ENCODE measurements around the gene ARPC5L. TPM values are rescaled to one million over a fixed set of nuclear protein-coding genes. Genes with fewer than 3 reads are reported as not detected.
A peak's percentile ranks its signal among the peaks of the same experiment; 100 is the strongest.
"Not testable (repeated sequence)": the region's sequence is repeated elsewhere in the genome, so short reads cannot be mapped to it uniquely, and the experiment has no call there.

The ARPC5L gene
- total and polyA plus RNA-seq, 4 experiments from 2014 or later = 26.8 to 66.0 (median 46.1) TPM

GRCh38 chr9:124841075-124841821 is 20.7 kb upstream of the ARPC5L start:
- H3K27ac ChIP-seq (ENCODE audit: low read depth, low read length) = no peak overlapping the region
- DNase-seq = no peak
- H3K4me3 ChIP-seq (ENCODE audit: low read length in 2 of 2) = no peak overlapping the region
- ChIA-PET POLR2A (ENCODE audit: partially characterized antibody) (interaction anchor here (1.2 kb wide), 1 partner anchor 21 kb away, joined by 3 read pairs; the partner anchor contains the start of genes ARPC5L and RPL35), CTCF (ENCODE audit: partially characterized antibody) (interaction anchor here (1.5 to 1.7 kb wide), 2 partner anchors 12 to 527 kb away, joined by 3 to 14 read pairs; partner anchors contain the start of gene WDR38)
- intact Hi-C loops (cut with micrococcal nuclease) = no loop called here
- H3K9me3 ChIP-seq (ENCODE audit: control insufficient read depth in 1 of 2, low read length in 2 of 2) = no peaks in the 10 kb centered on the region
- peaks cover 10 to 12% of the 10 kb centered on the region in 2 donors for H3K27me3 Mint-ChIP-seq
- no peaks in the 10 kb centered on the region for H3K4me1 ChIP-seq (ENCODE audit: insufficient read depth, low read length)
- no peaks in the 10 kb centered on the region for H3K36me3 ChIP-seq (ENCODE audit: insufficient read depth, low read length)
- no peak overlapping the region for H3K27ac Mint-ChIP-seq
- H3K36me3 Mint-ChIP-seq = no peaks in the 10 kb centered on the region
- no peak overlapping the region for H3K4me3 Mint-ChIP-seq
- H3K27me3 ChIP-seq (ENCODE audit: insufficient read depth, low read length) = peaks cover 4% of the 10 kb centered on the region
- peaks cover 0 to 8% (median 0%) of the 10 kb centered on the region in 4 donors for H3K4me1 Mint-ChIP-seq
- no peaks in the 10 kb centered on the region for H3K9me3 Mint-ChIP-seq

GRCh38 chr9:124843456-124844034 is 18.4 kb upstream of the ARPC5L start:
- no peaks in the 10 kb centered on the region for H3K9me3 ChIP-seq (ENCODE audit: control insufficient read depth in 1 of 2, low read length in 2 of 2)
- DNase-seq = no peak
- no peaks in the 10 kb centered on the region for H3K36me3 ChIP-seq (ENCODE audit: insufficient read depth, low read length)
- H3K27me3 ChIP-seq (ENCODE audit: insufficient read depth, low read length) = peaks cover 4% of the 10 kb centered on the region
- H3K4me1 ChIP-seq (ENCODE audit: insufficient read depth, low read length) = no peaks in the 10 kb centered on the region
- Mint-ChIP-seq H3K27ac (no peak overlapping the region), H3K27me3 (peaks cover 0 to 2% of the 10 kb centered on the region in 2 donors), H3K4me3 (no peak overlapping the region), H3K9me3 (no peaks in the 10 kb centered on the region), H3K36me3 (no peaks in the 10 kb centered on the region), H3K4me1 (no peaks in the 10 kb centered on the region)
- POLR2A ChIA-PET (ENCODE audit: partially characterized antibody) = no interaction called here
- no peak overlapping the region for H3K27ac ChIP-seq (ENCODE audit: low read depth, low read length)
- intact Hi-C loops (cut with micrococcal nuclease) = no loop called here
- H3K4me3 ChIP-seq (ENCODE audit: low read length in 2 of 2) = no peak overlapping the region
- CTCF ChIA-PET (ENCODE audit: partially characterized antibody) = interaction anchor here (0.7 to 1.0 kb wide), 3 partner anchors 9 to 1583 kb away, joined by 3 to 4 read pairs (median 3); partner anchors contain the start of gene WDR38

GRCh38 chr9:124844291-124844690 is 17.6 kb upstream of the ARPC5L start:
- no peaks in the 10 kb centered on the region for H3K36me3 ChIP-seq (ENCODE audit: insufficient read depth, low read length)
- no peak overlapping the region for H3K4me3 Mint-ChIP-seq
- no peaks in the 10 kb centered on the region for H3K36me3 Mint-ChIP-seq
- H3K9me3 Mint-ChIP-seq = no peaks in the 10 kb centered on the region
- DNase-seq = no peak
- H3K9me3 ChIP-seq (ENCODE audit: control insufficient read depth in 1 of 2, low read length in 2 of 2) = no peaks in the 10 kb centered on the region
- no peak overlapping the region for H3K27ac ChIP-seq (ENCODE audit: low read depth, low read length)
- peaks cover 4% of the 10 kb centered on the region for H3K27me3 ChIP-seq (ENCODE audit: insufficient read depth, low read length)
- CTCF ChIA-PET (ENCODE audit: partially characterized antibody) = no interaction called here
- intact Hi-C loops (cut with micrococcal nuclease) = no loop called here
- H3K27ac Mint-ChIP-seq = no peak overlapping the region
- no peaks in the 10 kb centered on the region for H3K4me1 Mint-ChIP-seq
- no peaks in the 10 kb centered on the region for H3K4me1 ChIP-seq (ENCODE audit: insufficient read depth, low read length)
- H3K27me3 Mint-ChIP-seq = peaks cover 0 to 2% of the 10 kb centered on the region in 2 donors
- no peak overlapping the region for H3K4me3 ChIP-seq (ENCODE audit: low read length in 2 of 2)
- POLR2A ChIA-PET (ENCODE audit: partially characterized antibody) = no interaction called here

GRCh38 chr9:124846467-124846866 is 15.5 kb upstream of the ARPC5L start:
- H3K27me3 ChIP-seq (ENCODE audit: insufficient read depth, low read length); H3K4me1 Mint-ChIP-seq; H3K9me3 ChIP-seq (ENCODE audit: control insufficient read depth in 1 of 2, low read length in 2 of 2); H3K36me3 ChIP-seq (ENCODE audit: insufficient read depth, low read length); H3K27ac Mint-ChIP-seq; intact Hi-C loops (cut with micrococcal nuclease); DNase-seq; H3K4me3 Mint-ChIP-seq; H3K4me1 ChIP-seq (ENCODE audit: insufficient read depth, low read length); H3K27ac ChIP-seq (ENCODE audit: low read depth, low read length); H3K27me3 Mint-ChIP-seq; H3K36me3 Mint-ChIP-seq; H3K4me3 ChIP-seq (ENCODE audit: low read length in 2 of 2); H3K9me3 Mint-ChIP-seq; POLR2A ChIA-PET (ENCODE audit: partially characterized antibody): not testable (repeated sequence)
- CTCF ChIA-PET (ENCODE audit: partially characterized antibody) = interaction anchor here (0.7 to 1.4 kb wide), 3 partner anchors 9 to 25 kb away, joined by 3 read pairs; no protein-coding TSS in a partner anchor

GRCh38 chr9:124846969-124847368 is 15.0 kb upstream of the ARPC5L start:
- no peaks in the 10 kb centered on the region for H3K36me3 Mint-ChIP-seq
- H3K4me3 Mint-ChIP-seq = no peak overlapping the region

GRCh38 chr9:124849801-124850200 is 12.1 kb upstream of the ARPC5L start:
- Mint-ChIP-seq H3K27me3 (peaks cover 0 to 3% of the 10 kb centered on the region in 2 donors), H3K36me3 (no peaks in the 10 kb centered on the region), H3K4me1 (peaks cover 5 to 15% (median 6%) of the 10 kb centered on the region in 4 donors), H3K4me3 (peak overlapping the region in 1 of 8 donors; percentile 31), H3K27ac (no peak overlapping the region), H3K9me3 (peaks cover 0 to 2% (median 0%) of the 10 kb centered on the region in 8 donors)
- Histone ChIP-seq H3K27ac (ENCODE audit: low read depth, low read length) (no peak overlapping the region), H3K27me3 (ENCODE audit: insufficient read depth, low read length) (no peaks in the 10 kb centered on the region), H3K9me3 (ENCODE audit: control insufficient read depth in 1 of 2, low read length in 2 of 2) (no peaks in the 10 kb centered on the region), H3K4me3 (ENCODE audit: low read length in 2 of 2) (no peak overlapping the region), H3K4me1 (ENCODE audit: insufficient read depth, low read length) (peaks cover 11% of the 10 kb centered on the region), H3K36me3 (ENCODE audit: insufficient read depth, low read length) (no peaks in the 10 kb centered on the region)
- no peak for DNase-seq
- ChIA-PET POLR2A (ENCODE audit: partially characterized antibody) (no interaction called here), CTCF (ENCODE audit: partially characterized antibody) (interaction anchor here (10.5 kb wide), 1 partner anchor 75 kb away, joined by 230 read pairs; the partner anchor contains the start of genes NR6A1 and OLFML2A)
- intact Hi-C loops (cut with micrococcal nuclease) = loop anchor here (5.0 kb wide), 1 partner anchor 138 kb away; no protein-coding TSS in a partner anchor

More at GRCh38 chr9:124846969-124847368, 15.0 kb upstream of the ARPC5L start:
- H3K27me3 Mint-ChIP-seq = peaks cover 0 to 2% of the 10 kb centered on the region in 2 donors
- no peak overlapping the region for H3K27ac Mint-ChIP-seq
- no peak for DNase-seq
- Histone ChIP-seq H3K4me3 (ENCODE audit: low read length in 2 of 2) (no peak overlapping the region), H3K27me3 (ENCODE audit: insufficient read depth, low read length) (no peaks in the 10 kb centered on the region), H3K4me1 (ENCODE audit: insufficient read depth, low read length) (no peaks in the 10 kb centered on the region), H3K27ac (ENCODE audit: low read depth, low read length) (no peak overlapping the region), H3K36me3 (ENCODE audit: insufficient read depth, low read length) (no peaks in the 10 kb centered on the region), H3K9me3 (ENCODE audit: control insufficient read depth in 1 of 2, low read length in 2 of 2) (no peaks in the 10 kb centered on the region)
- ChIA-PET POLR2A (ENCODE audit: partially characterized antibody) (no interaction called here), CTCF (ENCODE audit: partially characterized antibody) (interaction anchor here (0.7 to 1.4 kb wide), 2 partner anchors 9 to 24 kb away, joined by 3 read pairs; no protein-coding TSS in a partner anchor)
- no peaks in the 10 kb centered on the region for H3K9me3 Mint-ChIP-seq
- H3K4me1 Mint-ChIP-seq = peaks cover 0 to 5% (median 0%) of the 10 kb centered on the region in 4 donors
- intact Hi-C loops (cut with micrococcal nuclease) = no loop called here

All from CD4-positive, alpha-beta memory T cell (primary cell).